Keratinocyte (primary cell): ENCODE data around the gene BTG4. TPM values are rescaled to one million over a fixed set of nuclear protein-coding genes. Genes with fewer than 3 reads are reported as not detected.

Experiments
- DNase-seq: peaks from one replicate; pipeline ENCODE4 v3.0.0-alpha.2; 2011; ENCODE audit warnings: low read depth, missing footprints, low spot score
- FAIRE-seq: peaks from 2 replicates; lab custom pipeline; 2011; peaks lifted over from hg19 to GRCh38; lab: Jason Lieb, UNC
- H2AFZ ChIP-seq: 2 replicates; pipeline ENCODE4 v1.6.0; 2012; ENCODE audit warnings: low read length, control low read depth, inconsistent platforms; ENCODE audit not compliant: control insufficient read depth
- H3K27ac ChIP-seq: 2 replicates; pipeline ENCODE4 v1.5.1; 2011; ENCODE audit warnings: low read length; ENCODE audit not compliant: control insufficient read depth, insufficient read depth
- H3K27me3 ChIP-seq: 3 replicates; pipeline ENCODE4 v1.6.0; 2011; ENCODE audit warnings: low read length; ENCODE audit not compliant: control insufficient read depth, insufficient read depth; ENCODE audit errors: extremely low read depth
- H3K36me3 ChIP-seq, 2 experiments: 2 replicates in 1 of 2; 3 replicates in 1 of 2; pipeline ENCODE4 v1.5.1; 2011; ENCODE audit warnings: low read length in 2 of 2, mild to moderate bottlenecking in 1 of 2; ENCODE audit not compliant: control insufficient read depth in 2 of 2, insufficient read depth in 2 of 2; ENCODE audit errors: extremely low read depth in 1 of 2
- H3K4me1 ChIP-seq: 3 replicates; pipeline ENCODE4 v1.5.1; 2011; ENCODE audit warnings: low read length; ENCODE audit not compliant: control insufficient read depth, insufficient read depth; ENCODE audit errors: extremely low read depth
- H3K4me2 ChIP-seq: 3 replicates; pipeline ENCODE4 v1.6.0; 2011; ENCODE audit warnings: low read depth, low read length; ENCODE audit not compliant: control insufficient read depth, insufficient read depth; ENCODE audit errors: extremely low read depth
- H3K4me3 ChIP-seq, 3 experiments: fragments of 200-600 bp in 1 of 3; sonication (generic) in 1 of 3; 2 replicates in 2 of 3; 3 replicates in 1 of 3; pipeline ENCODE4 v1.5.1; 2011 to 2016; ENCODE audit warnings: low read length in 3 of 3, mild to moderate bottlenecking in 3 of 3, control low read depth in 2 of 3, inconsistent platforms in 1 of 3, low read depth in 1 of 3, mixed read lengths in 1 of 3, mixed run types in 1 of 3, moderate library complexity in 1 of 3; ENCODE audit not compliant: control insufficient read depth in 2 of 3, insufficient read depth in 2 of 3; ENCODE audit errors: extremely low read depth in 1 of 3
- H3K79me2 ChIP-seq: 2 replicates; pipeline ENCODE4 v1.6.0; 2012; ENCODE audit warnings: low read length; ENCODE audit not compliant: control insufficient read depth, insufficient read depth
- H3K9ac ChIP-seq: 3 replicates; pipeline ENCODE4 v1.6.0; 2011; ENCODE audit warnings: low read length; ENCODE audit not compliant: control insufficient read depth, insufficient read depth; ENCODE audit errors: extremely low read depth
- H3K9me1 ChIP-seq: 3 replicates; pipeline ENCODE4 v1.6.0; 2011; ENCODE audit warnings: low read length; ENCODE audit not compliant: control insufficient read depth, insufficient read depth; ENCODE audit errors: extremely low read depth
- H3K9me3 ChIP-seq: 2 replicates; pipeline ENCODE4 v1.5.1; 2012; ENCODE audit warnings: low read depth, low read length; ENCODE audit not compliant: control insufficient read depth
- H4K20me1 ChIP-seq: 3 replicates; pipeline ENCODE4 v1.6.0; 2011; ENCODE audit warnings: low read length; ENCODE audit not compliant: control insufficient read depth, insufficient read depth; ENCODE audit errors: extremely low read depth
- CTCF ChIP-seq, 3 experiments: IDR thresholded peaks in 1 of 3; conservative IDR thresholded peaks in 1 of 3; optimal IDR thresholded peaks in 1 of 3; 2 replicates in 2 of 3; 3 replicates in 1 of 3; pipeline versions ENCODE3 to v1.5.1; 2011; ENCODE audit warnings: low read length in 3 of 3, mild to moderate bottlenecking in 3 of 3, moderate library complexity in 2 of 3, control low read depth in 1 of 3, inconsistent platforms in 1 of 3; ENCODE audit not compliant: insufficient read depth in 2 of 3; ENCODE audit errors: extremely low read depth in 1 of 3
- EZH2 ChIP-seq: IDR thresholded peaks from one replicate; pipeline ENCODE4 v1.6.1; 2012; ENCODE audit warnings: inconsistent platforms, mild to moderate bottlenecking, low read length, moderate library complexity
- dilution Hi-C: fragments of 300-500 bp; cut with MboI; formaldehyde crosslinking; loops from one replicate; pipeline ENCODE4 v1.7.0; 2020; ENCODE audit warnings: low sequenced_read_pairs; ENCODE audit not compliant: extremely low pct_ligation_motif_present
- polyA plus RNA-seq, 5 experiments: library from polyadenylated mRNA; depleted of rRNA in 3 of 5; stranded (reverse) in 3 of 5; stranded (forward) in 1 of 5; unstranded in 1 of 5; fragments of >200 nt; gene quantifications; 1 replicate in 1 of 5; 2 replicates in 3 of 5; 3 replicates in 1 of 5; pipeline versions ENCODE4 v1.2.1 to v1.2.3, GENCODE V29; 2011 to 2012; ENCODE audit warnings: missing spikeins in 2 of 5, low read depth in 1 of 5, low replicate concordance in 1 of 5

Gene BTG4
- polyA plus RNA-seq, 1 donor (not counting 4 experiments of a cell fraction or from before 2014, with no cell fraction given), result 0.12 TPM

GRCh38 chr11:111514216-111515031, 2.2 kb upstream of the BTG4 start, which contains the start of gene HOATZ:
TSS of gene HOATZ (plus strand) at chr11:111514778. CDS start at chr11:111514785, 7 bp downstream.
- DNase-seq (no peak), FAIRE-seq (no peak)
- Histone ChIP-seq H3K27ac (no peak within 1 kb of the TSS), H3K9me1 (no peaks in the 10 kb centered on the region), H2AFZ (no peak within 1 kb of the TSS), H3K27me3 (no peaks in the 10 kb centered on the region), H3K9me3 (no peaks in the 10 kb centered on the region), H3K9ac (no peak within 1 kb of the TSS), H4K20me1 (no peaks in the 10 kb centered on the region), H3K4me3 (no peak within 1 kb of the TSS), H3K4me2 (no peak within 1 kb of the TSS), H3K4me1 (peaks cover 29% of the 10 kb centered on the region), H3K36me3 (no peaks in the 10 kb centered on the region), H3K79me2 (no peaks in the 10 kb centered on the region)
- dilution Hi-C loops, result no loop called here
- TF ChIP-seq EZH2, result no peak
- TF ChIP-seq CTCF (optimal IDR thresholded peaks at IDR 0.05 in 1 of 3, IDR thresholded peaks at IDR 0.05 in 1 of 3, conservative IDR thresholded peaks at IDR 0.05 in 1 of 3; ENCODE audit: extremely low read depth in 1 of 3, insufficient read depth in 2 of 3, low read length in 3 of 3), result no peak

- no peak for TF ChIP-seq CTCF (optimal IDR thresholded peaks at IDR 0.05 in 1 of 3, IDR thresholded peaks at IDR 0.05 in 1 of 3, conservative IDR thresholded peaks at IDR 0.05 in 1 of 3; ENCODE audit: extremely low read depth in 1 of 3, insufficient read depth in 2 of 3, low read length in 3 of 3)
- TF ChIP-seq EZH2, result no peak
- dilution Hi-C loops, result no loop called here
- no peaks in the 10 kb centered on the region for H3K79me2 ChIP-seq
- H3K36me3 ChIP-seq, result no peaks in the 10 kb centered on the region
- no peak overlapping the region for H3K9ac ChIP-seq
- no peak overlapping the region for H3K4me3 ChIP-seq
- no peaks in the 10 kb centered on the region for H4K20me1 ChIP-seq
- peaks cover 29% of the 10 kb centered on the region for H3K4me1 ChIP-seq
- FAIRE-seq (peak; percentile 91), DNase-seq (peak; percentile 77)
- H3K9me1 ChIP-seq, result no peaks in the 10 kb centered on the region
- no peaks in the 10 kb centered on the region for H3K27me3 ChIP-seq
- H3K27ac ChIP-seq, result peak overlapping the region; percentile 16
- peak overlapping the region; percentile 67 for H3K4me2 ChIP-seq
- no peaks in the 10 kb centered on the region for H3K9me3 ChIP-seq
- H2AFZ ChIP-seq, result peak overlapping the region; percentile 5
Measured at GRCh38 chr11:111513240-111513605, 1.0 kb upstream of the BTG4 start.
